Activated CD4-positive, CD25-positive, alpha-beta regulatory T cell treated with anti-CD3 and anti-CD28 coated beads, Interleukin-2, amount 50 U/mL, for 16 hours (primary cell): ENCODE results near the gene UBALD1.

Experiments used
- DNase-seq: peaks from one replicate; pipeline ENCODE4 v3.0.0-alpha.2; 2020; ENCODE audit warnings: low read depth, low spot score

Gene UBALD1

DNA sequence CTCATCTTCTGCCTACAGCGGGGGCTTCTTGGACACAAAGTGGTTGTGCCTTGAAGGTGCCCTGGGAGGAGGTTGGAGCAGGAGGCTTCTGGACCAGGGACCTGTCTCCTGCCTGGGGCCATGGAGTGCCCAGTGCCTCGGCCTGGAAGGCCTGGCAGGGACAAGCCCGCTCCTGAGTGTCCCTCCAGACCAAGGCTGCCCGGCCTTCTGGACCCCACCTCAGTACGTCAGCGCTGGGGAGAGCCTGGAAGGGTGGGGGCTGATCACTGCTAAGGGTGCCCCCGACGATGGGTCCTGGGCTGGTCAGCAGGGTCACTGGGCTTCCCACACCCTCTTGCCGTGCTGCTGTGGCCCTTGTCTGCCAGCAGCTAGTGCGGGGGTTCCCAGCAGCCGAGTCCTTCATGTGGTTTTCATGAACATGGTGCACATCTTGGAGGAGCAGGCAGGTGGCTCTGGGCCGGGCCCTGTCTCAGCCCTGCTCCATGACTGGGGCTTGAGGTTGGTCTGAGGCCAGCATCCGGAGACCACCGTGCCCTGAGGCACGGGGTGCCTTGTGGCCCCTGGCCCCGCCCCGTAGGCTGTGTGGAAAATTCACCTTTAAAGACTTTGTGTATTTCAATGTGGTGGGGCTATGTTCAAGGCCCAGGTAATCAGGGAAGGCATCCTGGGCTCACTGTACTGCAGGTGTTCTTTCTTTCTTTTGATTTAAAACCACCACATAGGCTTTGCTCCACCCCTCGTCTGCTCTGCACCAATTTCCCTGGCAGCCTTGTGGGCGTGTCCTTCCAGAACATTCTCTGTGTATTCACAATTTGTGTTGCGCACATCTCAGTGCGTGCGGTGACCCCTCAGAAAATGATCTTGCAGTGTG lies 32.3 kb upstream of the UBALD1 start:
- no peak for DNase-seq

DNA sequence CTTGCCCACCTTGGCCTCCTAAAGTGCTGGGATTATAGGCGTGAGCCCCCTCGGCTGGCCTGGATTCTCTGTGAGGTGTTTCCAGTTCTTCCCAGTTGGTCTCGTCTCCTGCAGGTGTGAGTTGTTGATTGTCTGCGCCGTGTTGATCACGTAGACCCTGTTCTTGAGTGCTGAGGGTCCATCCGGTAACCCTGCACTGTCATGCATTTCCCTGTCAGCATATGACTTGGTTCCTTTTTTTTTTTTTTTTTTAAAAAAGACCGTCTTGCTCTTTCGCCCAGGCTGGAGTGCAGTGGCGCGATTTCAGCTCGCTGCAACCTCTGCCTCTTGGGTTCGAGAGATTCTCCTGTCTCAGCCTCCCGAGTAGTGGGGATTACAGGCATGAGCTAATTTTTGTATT lies 27.2 kb upstream of the UBALD1 start:
- no peak for DNase-seq

DNA sequence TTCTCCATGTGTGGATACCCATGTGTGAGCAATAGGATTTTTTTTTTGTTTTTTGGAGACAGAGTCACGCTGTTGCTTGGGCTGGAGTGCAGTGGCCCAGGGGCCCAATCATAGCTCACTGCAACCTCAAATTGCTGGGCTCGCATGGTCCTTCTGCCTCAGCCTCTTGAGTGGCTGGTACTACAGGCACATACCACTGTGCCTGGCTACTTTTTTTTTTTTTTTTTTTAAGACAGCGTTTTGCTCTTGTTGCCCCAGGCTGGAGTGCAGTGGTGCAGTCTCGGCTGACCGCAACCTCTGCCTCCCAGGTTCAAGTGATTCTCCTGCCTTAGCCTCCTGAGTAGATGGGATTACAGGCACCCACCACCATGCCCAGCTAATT lies 26.6 kb upstream of the UBALD1 start:
- DNase-seq = no peak

DNA sequence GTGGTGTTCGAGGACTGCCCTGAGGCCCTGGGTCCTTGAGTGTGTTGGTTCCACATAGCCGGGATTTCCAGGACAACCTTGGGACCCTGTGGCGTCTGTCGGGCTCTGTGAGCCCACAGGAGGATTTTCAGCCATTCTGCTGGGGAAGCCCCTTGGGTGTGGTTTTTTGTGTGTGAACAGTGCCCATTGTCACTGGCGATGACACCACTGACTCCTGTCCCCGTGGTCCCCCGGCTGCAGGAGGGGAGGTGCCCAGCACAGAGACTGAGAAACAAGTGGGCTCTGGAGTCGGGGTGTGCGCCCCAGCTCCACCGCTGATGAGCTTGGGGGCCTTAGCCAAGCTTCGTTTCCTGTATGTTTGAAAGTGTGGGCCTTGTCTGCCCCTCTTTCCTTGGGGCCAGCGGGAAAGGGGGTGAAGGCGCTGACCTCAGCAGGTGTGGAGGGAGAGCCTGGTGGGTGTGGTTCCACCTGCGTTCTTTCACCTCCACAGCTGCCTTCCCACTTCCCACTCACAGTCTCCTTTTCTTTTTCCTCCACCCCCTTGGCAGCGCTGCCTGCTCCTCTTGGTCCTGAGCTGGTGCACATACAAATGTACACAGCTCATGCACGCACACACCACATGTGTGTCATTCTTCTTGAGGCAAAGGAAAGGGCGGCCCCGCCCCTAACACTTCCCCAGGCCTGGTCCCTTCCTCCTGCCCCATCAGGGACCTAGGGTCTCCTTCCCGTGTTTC lies 26.1 kb upstream of the UBALD1 start:
- no peak for DNase-seq

DNA sequence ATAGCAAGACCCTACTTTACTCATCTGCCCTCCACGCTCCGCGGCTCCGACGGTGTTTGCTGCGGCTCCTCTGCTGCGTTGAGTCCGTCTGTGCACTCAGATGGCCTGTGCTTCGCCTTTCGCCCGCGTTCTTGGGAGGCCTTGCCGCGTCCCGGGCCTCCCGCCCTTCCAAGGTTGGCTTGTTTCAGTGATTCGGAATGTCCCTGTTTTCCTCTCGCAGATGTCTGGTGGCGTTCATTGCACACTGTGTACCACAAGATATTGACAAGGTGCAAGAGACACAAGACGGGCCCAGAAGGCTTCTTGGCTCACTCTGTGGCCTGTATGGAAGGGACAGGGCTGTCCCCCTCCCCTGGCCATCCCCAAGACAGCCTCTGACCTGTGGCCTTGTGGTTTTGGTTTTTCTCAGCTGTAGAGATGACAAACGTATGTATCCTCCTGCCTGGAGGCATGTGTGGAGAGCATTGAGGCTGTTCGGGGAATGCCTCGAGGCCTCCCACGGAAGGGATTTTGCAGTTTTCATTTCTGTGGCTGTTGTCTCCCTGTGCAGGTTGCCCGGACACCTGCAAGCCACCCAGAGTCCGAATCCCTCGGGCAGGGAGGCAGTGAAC lies 25.3 kb upstream of the UBALD1 start:
- no peak for DNase-seq

DNA sequence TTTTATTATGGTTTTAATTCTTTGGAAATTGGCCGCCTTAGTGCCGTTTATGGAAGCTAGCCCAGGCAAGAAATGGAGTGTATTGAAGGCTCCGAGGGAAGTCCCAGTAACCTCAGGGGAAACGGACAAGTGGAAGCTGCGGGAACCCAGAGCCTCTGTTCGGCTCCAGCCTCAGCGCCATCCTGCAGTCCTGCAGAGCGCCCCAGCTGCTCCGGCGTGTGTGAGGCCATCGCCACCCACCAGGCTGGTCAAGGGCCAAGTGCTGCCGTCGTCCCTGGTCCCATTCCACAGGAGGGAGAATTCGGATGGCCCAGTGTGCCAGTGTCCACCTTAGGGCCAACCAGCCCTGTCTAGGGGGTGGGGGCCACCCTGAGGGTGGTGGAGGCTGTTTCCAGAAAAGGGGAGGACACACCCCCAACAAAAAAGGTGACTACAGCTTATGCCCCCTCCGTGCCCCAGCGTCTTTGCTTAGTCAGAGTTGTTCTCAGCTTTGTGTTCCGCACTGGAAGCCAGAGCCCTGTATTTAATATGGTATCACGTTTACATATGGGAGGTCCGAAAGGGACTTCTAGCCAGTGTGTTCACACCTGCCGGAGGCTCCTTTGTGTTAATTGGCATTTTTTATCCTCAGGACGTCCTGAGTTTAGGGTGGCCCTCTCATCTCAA lies 22.9 kb upstream of the UBALD1 start:
- no peak for DNase-seq

DNA sequence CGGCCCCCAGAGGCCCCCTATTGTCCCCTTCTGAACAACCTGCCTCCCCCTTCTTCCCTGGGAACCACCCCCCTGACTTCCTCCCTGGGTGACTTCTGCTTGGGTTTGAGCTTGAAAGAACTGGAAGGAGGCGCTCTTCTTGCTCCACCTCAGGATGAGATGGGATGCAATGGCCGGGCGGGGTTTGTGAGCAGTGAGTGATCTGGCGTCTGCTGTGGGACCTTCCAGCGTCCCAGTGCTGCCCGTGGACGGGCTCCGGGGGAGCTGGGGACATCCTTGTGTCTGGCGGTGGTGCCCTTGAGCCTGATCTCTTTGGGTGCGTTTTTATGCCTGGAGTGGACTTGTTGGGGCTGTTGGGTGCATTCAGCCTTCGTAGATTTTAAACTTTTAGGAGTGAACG lies 21.5 kb upstream of the UBALD1 start:
- no peak for DNase-seq

DNA sequence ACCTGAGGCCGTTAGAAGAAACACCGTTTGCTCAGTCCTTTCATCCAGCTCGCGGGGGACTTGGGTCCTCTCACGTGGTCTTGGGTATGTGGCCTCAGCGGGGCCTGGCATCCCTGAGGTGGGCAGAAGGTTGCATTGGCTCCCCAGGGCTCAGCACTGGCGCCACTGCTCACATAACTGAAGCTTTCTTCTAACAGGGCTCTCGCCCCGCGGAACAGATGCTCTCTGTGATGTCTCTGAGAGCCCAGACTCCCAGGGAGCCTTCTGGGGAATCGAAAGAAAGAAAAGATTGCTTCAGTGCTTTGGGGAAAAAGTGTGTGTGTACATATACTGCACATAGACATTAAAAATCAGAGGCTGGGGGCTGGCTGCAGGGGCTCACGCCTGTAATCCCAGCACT lies 20.1 kb upstream of the UBALD1 start:
- DNase-seq = no peak

DNA sequence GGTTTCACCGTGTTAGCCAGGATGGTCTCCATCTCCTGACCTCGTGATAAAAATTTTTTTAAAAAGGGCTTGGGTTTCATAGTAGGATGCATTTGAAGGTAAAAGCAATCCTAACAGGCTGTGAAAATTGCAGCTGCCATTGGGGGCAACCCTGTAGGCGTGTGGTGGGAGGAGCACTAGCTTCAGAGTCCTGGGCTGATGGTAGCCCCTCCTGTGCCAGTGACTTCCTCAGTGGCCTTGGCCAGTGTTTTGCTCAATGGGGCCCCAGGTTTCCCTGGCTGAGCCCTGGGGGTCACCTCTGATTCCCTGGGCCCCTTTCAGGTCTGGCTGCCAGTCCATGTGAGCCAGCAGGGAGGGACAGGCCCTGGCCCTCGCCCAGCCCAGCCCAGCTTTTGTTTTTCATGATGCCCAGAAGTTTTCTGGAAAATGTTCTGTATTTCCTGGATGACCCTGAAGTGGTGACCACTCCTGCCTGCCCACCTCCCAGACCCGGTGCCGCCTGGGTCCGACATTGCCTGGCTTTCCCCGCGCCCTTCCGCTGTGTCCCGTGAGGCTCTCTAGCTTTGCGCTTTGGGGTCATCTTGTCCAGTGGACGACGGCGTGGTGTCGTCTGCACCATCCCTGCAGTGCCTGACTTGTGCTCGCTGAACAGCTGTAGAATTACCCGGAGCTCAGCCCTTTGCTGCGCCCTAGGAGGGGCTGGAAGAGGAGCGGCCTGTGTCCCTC lies 19.4 kb upstream of the UBALD1 start:
- no peak for DNase-seq

DNA sequence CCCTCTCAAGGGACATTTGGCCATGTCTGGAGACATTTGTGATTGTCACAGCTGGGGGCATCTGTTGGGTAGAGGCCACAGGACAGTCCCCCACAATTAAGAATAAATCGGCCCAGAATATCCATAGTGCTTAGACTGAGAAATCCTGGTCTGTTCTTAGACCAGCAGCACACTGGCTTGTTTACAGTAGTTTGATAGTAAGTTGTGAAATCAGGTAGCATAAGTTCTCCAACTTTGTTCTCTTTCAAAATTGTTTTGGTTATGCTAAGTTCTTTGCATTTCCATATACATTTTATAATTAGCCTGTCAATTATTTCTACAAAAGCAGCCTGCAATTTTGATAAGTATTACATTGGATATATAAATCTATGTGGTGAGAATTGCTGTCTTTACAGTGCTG lies 16.8 kb upstream of the UBALD1 start:
- no peak for DNase-seq

DNA sequence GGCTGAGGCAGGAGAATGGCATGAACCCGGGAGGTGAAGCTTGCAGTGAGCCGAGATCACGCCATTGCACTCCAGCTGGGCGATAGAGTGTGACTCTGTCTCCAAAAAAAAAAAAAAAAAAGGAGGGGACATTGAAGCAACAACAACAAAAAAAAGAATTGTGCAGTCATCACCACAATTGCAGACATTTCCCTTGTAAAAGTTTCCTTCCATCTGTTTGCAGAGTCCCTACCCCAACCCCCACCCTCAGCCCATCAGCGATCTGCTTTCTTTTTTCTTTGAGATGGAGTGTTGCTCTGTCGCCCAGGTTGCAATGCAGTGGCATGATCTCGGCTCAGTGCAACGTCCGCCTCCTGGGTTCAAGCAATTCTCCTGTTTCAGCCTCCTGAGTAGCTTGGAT lies 13.6 kb upstream of the UBALD1 start:
- no peak for DNase-seq

DNA sequence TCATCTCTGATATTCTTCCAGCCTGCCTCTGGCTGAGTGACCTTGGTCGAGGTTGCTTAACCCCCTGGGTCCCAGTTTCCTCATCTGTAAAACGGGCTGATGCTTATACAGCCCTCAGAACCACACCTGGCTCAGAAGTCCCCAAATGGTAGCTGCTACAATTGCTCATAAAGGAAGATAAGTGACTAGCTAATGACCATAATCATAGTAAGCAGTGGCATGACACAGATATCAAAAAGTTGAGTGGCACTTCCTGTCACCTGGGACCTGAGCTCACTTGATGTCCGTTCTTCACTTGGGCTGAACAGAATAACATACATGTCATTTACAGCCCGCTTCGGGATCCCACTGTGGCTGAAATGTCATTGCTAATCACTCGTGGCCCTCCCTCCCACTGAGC lies 11.7 kb upstream of the UBALD1 start:
- DNase-seq = no peak

DNA sequence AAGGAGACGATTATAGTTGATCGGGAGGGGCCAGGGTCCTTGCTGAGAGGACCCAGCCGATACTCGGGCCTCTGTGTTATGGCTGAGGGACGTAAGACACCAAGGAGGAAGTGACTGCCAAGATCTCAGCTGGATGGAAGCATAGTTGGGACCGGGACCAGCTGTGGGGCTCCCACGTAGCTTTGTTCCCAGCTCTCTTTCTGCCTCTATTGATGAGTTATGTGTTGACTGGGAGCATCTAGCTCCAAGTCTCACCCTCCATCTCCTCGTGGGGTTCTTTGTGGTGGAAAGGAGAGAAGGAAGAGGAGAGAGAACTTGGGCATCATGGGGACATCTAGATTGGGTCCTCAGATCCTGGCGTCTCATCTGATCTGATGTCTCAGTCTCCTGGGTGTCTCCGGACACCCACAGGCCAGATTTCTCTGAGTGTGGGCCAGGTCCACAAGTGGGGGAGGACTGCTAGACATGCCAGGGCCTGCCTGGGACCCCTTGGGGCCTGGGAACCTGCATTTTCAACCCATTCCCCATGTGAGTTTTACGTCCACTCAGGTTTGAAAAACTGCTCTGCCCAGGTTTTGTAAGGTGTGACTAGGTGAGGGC lies 11.0 kb upstream of the UBALD1 start:
- no peak for DNase-seq

DNA sequence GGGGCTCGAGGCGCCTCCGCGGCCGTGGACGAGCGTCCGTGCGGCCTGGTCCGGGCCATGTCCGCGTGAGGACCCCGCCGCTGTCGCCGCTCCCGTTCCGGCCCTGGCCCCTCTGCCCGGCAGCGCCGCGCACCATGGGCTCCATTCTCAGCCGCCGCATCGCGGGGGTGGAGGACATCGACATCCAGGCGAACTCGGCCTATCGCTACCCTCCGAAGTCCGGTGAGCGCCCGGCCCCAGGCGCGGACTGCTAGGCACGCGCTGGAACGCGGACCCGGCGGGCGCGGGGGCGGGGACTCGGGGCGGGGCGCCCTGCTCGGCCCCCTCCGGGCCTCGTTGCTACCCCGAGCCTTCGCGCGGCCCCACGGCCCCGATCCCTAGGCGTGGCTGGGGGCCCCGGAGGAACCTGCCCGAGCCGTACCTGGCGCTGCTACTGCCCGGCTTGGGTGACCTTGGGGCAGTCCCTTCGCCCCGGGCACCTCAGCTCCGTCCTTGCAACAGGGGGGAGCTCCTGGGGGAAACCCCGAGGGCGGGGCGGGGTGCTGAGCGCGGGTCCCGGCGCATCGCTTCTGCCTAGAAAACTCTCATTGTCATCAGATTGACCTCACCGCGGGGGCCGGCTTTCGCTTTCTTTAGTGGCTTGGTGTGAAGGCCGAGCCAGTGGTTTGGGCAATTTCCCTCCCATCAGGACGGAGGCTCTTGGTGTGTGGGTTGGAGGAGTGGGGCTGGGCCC lies 10.3 kb upstream of the UBALD1 start:
- DNase-seq = no peak

DNA sequence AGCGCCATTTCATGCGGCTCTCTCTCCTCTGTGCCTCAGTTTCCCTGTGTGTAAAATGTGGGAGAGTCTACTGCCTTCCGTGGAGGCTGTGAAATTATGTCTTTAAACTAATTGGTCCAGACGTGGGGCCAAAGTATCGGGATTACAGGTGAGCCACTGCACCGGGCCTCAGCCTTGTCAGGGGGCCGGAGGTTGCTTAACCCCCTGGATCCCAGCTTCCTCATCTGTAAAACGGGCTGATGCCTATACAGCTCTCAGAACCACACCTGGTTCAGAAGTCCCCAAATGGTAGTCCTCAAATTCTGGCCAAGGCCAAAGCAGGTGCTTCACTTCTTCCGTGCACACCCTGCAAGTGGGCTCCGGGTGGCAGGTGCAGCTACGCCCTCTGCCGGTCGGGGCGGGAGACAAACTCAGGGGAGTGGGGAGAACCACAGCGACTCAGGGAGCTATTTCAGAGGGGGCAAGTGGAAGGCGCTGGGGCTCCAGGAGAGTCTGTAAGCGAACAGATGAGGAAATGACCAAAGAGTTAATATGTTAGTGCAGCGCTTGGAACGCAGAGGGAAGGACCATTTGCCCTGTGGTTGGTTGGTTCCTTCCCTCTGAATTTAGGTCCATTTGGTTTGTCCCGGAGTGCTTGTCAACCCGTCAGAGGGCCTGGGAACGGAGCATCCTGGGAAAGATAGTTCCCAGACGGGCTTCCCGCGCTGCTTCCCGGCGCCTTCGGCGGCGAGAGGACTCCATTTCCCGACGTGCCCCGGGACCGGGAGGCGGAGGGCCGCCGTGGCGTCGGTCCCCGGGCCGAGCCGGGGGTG lies 9.5 kb upstream of the UBALD1 start, which contains the start of gene MGRN1:
MGRN1 (plus strand) TSS at position 812 of the 812 bp plus-strand sequence. CDS start 135 bp downstream, outside the sequence.
- peak; percentile 83 for DNase-seq

DNA sequence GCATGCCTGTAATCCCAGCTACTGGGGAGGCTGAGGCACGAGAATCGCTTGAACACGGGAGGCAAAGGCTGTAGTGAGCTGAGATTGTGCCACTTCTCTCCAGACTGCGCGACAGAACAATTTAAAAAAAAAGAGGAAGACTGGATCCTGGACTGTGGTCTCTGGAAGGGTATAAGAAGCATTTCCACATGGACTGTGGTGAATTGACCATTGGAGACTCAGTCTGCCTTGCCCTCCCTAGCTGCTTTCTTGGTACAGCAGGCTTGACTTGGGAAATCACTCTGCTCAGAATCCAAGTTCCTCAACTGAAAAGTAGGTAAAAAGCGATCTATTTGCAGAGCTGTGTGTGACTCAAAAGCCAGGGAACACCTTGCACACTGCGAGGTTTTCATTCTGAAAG lies 8.9 kb upstream of the UBALD1 start:
- no peak for DNase-seq

DNA sequence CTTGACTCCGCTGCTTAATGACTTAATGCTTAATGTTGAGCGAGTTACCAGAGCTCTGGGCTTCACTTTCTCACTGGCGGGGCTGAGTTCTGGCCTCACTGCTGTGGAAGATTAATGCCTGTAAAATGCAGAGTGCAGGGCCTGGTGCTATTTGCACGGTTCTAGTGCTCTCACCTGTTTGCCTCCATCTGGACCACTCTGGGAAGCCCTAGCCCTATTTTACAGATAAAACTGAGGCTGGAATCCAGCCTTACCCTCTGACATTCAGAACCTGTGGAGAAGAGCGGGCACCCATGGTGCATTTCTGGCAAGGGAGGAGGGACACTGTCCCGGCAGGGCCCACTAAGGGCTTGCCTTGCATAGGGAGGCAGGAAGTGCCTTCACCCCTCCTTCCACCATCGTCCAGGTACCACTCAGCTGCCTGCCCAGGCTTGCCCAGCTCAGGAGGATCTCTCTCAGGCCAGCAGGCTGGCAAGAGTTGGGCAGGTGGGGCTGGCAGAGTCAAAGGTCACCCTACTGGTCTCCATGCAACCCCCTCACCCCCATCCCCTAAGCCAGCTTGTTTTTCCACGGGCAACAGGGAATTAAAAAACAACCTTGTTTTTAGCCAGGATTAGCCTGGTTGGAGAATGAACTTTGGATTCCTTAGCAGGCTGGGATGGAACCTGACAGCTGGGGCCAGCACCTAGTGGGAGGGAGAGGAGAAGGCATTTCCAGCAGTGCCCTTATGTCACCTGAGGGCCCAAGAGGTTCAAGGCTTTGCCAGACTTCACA lies 4.1 kb upstream of the UBALD1 start:
- no peak for DNase-seq

DNA sequence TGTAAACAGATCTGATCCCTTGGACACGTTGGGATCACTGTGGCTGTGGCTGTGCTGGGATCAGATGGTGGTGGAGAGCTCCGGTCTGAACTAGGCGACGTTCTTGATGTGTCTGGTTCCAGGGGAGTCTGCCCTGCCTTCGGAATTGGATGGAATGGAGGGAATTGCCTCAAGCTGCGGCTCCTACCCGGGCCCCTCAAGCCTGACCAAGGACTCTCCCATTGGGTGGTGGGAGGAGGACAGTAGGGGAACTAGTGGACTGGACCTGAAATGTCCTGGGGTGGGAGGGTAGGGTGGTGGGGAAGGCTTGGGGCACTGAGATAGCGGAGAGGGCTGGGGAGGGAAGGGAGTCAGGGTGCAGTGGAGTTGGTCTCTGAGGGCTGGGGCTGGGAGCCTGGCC lies 3.2 kb upstream of the UBALD1 start:
- DNase-seq = no peak
